Central memory CD4-positive, alpha-beta T cell (primary cell): ENCODE data around the gene TTC29.
A peak's percentile ranks its signal among the peaks of the same experiment; 100 is the strongest.

Experiments used
- DNase-seq: peaks from one replicate; pipeline ENCODE4 v3.0.0; 2022
- total RNA-seq, 3 experiments: gene quantifications; one replicate each; lab custom pipeline; 2026; lab: John Stamatoyannopoulos, UW

Gene TTC29
- total RNA-seq = 0 reads per million in 3 experiments

DNA sequence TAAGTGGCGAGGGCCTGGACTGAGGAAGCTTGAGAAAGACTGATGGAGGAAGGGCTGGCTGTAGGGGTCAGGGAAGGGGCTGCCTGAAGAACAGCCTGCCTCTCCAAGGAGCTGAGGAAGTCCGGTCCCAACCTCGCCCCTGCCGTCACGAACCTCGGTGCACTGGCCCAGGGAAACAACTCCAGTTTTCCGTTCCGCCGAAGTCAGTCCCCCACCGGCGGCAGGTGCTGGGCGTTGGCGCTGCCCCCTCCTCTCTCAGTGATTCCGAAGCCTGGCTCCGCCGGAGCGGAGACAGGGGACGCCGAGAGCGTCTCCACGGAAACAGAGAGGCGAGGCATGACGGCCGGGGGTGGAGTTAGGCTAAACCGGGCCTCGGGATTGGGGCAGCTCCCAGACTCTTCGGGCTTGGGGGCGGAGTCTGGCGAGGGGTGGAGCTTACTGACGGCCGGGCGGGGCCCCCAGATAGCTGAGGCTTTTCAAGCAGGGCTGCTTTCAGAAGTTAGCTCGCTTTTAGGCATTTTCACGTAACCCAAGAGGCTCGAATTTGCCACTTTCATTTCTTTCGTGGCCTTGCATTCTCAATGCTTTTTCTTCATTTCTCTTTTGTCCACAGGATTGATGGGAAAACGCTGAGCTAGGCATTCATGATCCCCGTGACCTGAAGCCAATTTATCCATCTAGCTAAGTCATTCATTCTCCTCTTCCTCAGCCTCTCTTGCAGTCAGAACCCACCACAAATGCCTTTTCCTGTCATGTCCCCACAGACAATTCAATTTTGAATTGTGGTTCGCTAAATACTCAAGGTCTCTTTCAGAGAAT is at the start of gene TTC29:
TSS of gene TTC29 (minus strand) at position 309 of the 819 bp plus-strand sequence. CDS start 5,969 bp downstream, outside the sequence.
- peak; percentile 77 for DNase-seq

- DNase-seq = no peak
Measured at GRCh38 chr4:146981651-146982050, 36.0 kb upstream of the TTC29 start.

- no peak for DNase-seq
Measured at GRCh38 chr4:146978641-146979040, 33.0 kb upstream of the TTC29 start.

- no peak for DNase-seq
Measured at GRCh38 chr4:146976145-146976544, 30.5 kb upstream of the TTC29 start.

DNA sequence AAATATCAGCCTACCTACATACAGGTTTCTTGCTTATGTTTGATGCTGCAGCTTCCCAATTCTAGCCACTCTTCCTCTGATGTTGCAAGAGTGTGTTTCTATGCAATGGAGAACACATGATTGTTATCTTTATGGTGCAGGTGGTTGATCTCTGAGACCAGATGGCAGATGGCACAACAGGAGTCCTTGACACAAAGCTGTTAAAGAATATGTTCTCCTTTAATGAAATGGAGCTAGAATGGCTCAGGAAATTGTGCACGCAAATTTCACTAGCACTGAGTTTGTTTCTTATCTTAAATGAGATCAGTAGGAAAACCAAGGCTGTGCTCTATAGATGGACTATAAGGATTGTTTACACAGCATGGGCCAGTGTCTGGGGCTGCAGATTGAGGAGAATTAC is 29.9 kb upstream of the TTC29 start:
- no peak for DNase-seq

DNA sequence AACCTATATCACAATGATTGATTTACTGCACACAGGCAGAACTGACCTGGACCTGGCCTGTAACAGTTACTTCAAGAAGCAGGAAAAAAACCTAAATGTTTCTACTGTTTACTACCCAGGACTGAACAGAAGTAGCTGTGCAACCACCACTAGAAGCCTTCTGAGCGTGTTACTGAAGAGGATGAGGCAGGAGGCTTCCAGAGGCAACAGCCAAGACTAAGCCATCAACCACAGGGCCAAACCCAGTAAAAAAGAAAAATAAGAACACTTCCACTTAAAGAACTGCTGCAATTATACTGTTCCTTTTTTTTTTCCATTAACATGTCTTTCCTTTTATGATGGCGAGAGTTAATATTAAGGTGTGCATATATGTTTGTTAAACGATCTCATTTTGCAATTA is 29.4 kb upstream of the TTC29 start:
- DNase-seq = no peak

- no peak for DNase-seq
Measured at GRCh38 chr4:146972036-146972435, 26.4 kb upstream of the TTC29 start.

DNA sequence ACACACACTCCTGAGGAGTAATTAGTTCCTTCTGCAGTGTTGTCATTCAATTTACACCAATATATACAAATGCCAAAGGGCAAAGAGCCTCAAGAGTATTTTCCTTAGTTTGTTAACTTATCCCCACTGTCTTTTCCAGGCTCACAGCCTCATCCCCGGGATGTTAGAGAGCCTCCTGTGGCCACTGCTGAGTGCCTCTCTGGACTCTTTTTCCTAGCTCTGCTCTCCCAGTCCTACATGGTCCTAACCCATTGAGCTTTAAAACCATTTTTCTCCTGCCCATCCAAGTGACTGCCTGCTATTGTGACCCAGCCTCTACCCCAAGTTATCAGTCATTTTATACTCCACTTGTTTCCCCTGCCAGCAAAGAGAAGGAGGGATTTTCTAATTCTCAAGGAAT is 23.5 kb upstream of the TTC29 start:
- DNase-seq = no peak

DNA sequence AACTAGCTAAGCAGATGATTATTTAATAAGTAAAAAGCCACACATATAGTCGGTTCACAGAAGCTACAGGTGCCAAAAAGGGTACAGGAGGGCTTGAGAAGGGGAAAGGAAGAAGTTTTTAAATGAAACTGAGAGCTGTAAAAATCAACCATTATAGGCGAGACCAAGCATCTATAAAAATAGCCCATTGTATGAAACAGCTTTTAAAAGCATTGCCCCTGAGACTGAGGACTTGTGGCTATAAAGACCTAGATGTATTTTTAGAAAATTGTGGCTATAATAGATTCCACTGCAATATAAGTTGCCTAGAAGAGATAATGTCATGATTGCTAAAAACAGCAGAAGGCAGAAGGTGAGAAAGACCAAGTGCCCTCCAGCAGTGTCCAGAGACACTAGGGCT is 15.0 kb upstream of the TTC29 start:
- DNase-seq = no peak

GRCh38 chr4:146959692-146960091 is 14.0 kb upstream of the TTC29 start:
- DNase-seq = no peak

- no peak for DNase-seq
Measured at GRCh38 chr4:146957237-146957636, 11.6 kb upstream of the TTC29 start.

DNA sequence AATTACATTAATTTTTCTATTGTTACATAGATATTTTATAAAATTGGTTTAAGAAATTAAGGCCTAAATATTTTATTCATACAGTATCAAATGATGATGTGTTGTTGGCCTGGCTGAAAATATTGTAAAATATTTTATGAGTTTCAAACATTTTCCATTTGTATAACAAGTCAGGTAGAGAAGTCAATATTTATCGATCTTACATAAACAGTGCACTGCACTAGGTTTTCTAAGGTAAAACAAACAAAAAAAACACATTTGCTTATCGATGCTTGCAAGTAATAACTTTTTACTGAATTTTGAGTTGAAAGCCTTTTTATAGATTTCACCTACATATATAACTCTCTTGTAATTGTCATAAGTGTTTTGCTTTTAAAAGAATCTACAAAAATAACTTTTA is 7.2 kb upstream of the TTC29 start:
- no peak for DNase-seq

- no peak for DNase-seq
Measured at GRCh38 chr4:146949559-146949958, 3.9 kb upstream of the TTC29 start.

DNA sequence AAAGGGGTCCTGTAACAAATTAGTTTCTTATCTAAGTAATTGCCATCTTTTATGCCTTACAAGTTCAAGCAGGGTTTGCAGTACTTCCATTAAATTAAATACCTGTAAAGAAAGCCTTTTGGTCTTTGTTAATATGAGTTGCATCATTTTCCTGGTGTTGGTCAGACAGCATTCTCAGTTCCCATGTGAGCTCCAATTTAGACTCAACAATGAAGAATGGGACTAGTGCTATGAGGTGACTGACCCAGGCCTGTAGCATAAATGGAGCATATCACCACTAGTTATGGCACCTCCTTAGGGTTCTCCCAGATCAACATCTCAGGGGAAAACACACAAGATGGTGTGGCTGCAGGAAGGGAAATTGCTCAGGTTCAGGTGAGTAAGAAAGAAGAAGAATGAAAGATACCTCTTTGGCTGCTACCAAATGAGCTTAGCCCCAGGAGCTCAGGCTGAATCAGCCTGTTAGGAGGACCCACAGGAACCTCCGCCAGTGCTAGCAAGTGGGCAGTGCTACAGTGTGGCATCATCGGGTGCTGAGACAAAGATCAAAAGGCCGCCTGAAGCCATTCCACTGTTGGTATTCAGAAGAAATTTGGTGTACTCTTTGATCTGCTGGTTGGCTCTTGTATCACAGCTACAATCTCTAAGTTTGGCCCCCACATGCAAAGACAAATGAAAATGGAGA is 1.8 kb downstream of the TTC29 start:
- no peak for DNase-seq

DNA sequence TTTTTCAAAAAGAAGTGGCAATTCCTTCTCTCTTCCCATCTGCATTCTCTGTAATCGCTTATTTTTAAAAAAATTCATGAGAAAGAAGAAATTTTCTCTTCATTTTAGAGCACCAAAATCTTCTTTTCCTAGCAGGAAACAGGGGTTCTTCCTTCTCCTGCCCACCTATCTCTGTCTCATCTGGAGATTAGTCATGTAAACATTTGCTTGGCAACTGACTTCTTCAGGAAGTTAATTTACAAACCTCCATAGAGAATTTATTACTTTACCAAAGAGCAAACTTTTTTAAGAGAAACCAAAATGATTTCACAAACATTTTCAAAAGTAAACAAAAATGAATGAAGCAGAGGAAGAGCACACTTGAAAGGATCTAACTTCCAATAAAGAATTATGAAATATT is 13.5 kb downstream of the TTC29 start:
- DNase-seq = no peak

DNA sequence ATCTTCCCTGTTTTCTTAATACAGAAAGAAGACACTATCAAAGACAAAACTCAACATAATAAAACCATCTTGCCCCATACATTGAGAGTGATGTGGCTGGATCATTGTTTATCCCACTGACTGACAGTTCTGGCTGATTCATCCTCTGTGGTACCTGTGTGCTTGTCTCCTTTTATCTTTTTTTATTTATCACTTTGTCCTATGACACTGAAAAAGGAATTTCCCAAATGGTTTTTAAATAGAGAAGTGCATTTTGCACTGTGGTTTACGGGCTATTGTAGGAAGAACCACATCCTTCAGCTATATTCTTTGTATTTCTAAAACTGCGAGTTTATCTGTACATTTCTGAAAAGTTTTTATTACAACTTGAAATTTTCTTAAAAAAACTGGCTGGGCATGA is 15.0 kb downstream of the TTC29 start:
- no peak for DNase-seq

DNA sequence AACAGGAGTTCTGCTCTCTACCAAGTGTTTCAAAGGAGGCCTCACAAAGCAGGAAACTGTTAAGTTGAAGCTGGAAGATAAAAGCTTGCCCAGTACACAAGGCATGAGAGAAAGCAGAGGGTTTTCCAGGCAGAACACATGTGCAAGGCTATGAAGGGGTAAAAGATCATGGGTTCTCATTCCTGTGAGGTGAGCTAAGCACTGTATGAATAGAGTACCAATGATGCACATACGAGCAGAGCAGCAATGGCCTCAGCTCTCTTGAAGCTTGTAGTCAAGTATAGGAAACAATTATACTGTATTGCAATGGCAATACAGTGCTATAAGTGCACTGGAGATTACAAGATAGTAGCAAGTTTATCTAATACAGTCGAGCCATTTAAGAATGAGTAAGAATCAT is 18.0 kb downstream of the TTC29 start:
- DNase-seq = no peak

DNA sequence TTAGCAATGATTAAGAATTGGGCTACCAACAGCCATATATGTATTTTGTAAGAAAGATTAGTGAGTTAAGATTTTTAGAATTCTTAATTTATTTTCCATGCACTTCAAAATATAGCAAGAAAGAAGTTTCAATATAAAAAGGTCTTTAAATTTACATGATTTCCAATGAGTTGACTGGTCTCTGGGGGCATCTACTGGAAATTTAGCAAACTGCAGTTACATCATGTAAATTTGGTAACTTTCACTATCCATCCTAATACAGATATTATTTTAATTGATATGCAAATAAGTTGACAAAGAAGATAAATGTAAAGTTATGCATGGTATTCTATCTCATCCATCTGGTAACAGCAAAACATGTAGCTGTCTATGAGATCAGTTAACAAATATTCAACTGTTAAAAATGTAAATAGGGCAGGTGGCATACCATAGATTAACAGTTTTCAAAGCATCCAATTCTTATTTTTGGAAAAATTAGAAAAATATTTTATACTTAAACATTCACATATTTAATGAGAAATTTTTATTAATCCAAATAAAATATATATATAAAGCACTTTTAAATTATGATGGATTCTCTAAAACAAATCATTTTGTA is 29.1 kb downstream of the TTC29 start:
- peak; percentile 5 for DNase-seq

DNA sequence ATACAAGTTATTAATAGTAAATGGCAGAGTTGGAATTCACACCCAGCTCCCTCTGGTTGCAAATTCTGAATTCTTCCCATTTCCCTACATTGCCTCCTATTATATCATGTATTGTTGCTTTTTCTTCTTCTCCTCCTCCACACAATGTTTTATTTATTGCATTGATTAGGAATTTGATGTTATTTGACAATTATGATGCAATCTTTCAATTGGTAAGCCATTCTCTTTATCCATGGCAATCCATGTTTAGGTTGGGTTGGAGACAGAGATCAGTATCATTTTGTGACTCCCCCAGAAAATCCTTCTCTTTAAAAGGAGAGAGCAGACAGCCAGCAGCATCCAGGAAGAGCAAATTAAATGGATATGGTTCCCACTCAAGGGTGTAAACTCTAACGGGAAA is 30.5 kb downstream of the TTC29 start:
- DNase-seq = no peak

- no peak for DNase-seq
Measured at GRCh38 chr4:146900295-146900694, 45.4 kb downstream of the TTC29 start.

DNA sequence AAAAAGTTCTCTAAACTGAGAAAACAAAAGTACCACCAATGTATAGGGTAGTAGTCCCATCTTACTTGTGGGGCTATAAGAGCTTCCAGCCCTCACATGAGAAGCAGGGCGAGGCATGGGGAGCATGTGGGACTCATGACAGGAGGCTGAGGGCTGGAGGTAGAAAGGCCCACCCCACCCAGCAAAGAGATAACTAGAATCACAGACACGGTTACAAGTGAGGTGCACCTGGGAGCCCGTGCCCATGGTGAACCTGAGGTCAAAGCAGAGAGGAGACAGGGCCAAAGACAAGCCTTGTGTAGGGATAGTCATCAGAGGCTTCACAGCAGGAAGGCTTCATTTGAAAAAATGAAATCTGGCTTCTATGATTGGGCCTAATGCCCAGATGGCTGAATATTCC is 55.4 kb downstream of the TTC29 start:
- DNase-seq = no peak

DNA sequence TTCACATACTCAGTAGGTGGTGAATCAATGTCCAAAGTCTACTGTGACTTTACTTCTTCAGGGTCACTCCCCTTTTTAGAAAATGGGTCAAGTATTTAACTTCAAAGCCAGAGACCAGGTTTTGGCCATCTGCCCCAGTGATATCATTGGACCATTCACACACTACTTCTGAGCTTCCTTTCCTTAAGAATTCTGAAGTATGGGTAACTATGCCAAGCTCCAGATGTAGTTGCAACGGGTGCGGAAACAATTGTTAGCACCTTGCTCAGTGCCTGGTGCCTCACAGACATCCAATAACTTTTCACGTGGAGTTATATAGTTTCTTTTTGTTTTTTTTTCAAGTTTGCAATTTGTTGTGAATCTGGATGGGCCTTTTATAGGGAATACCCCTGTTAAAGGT is 62.6 kb downstream of the TTC29 start:
- DNase-seq = no peak

DNA sequence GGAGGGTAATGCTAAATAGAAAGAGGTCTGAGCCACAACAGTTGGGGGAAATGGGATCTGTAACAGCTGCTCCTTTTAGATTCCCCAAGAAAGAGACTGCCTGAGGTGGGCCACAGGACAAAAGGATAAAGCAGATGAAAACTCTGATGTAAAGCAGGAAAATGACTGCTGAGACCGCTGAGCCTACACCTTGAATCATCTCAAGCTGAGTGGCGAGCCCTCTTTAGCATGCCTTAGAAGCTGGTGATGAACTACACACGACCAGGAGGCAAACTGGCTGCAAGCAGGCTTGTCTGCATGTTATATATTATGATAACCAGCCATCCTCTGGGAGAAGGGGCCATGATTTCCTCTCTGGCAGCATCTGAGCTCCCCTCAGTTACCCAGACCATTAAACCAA is 88.4 kb downstream of the TTC29 start:
- no peak for DNase-seq

- DNase-seq = no peak
Measured at GRCh38 chr4:146855761-146856160, 89.9 kb downstream of the TTC29 start.
